IMR-90 (cell line): ENCODE data around the gene TIGD1. TPM values are rescaled to one million over a fixed set of nuclear protein-coding genes. Genes with fewer than 3 reads are reported as not detected.

ENCODE experiments used
- ATAC-seq: fragments of 200-7000 bp; cut with Tn5 transposase; 2 replicates; pipeline ENCODE4 v1.9.1; 2020; ENCODE audit warnings: low read depth, mild to moderate bottlenecking, moderate library complexity
- BruUV-seq: library from RNA; stranded (reverse); fragments of 400-500 nt; replicated peaks from 2 replicates; lab custom pipeline; 2021; lab: Mats Ljungman, UMichigan
- CTCF ChIA-PET: fragments of 300-600 bp; formaldehyde crosslinking; extraction: SDS; loops from one replicate; lab custom pipeline; 2021; ENCODE audit warnings: antibody characterized with exemption; lab: Yijun Ruan, JAX
- POLR2A ChIA-PET: fragments of 300-600 bp; sonication (Branson Sonifier 250); formaldehyde crosslinking; loops from one replicate; lab custom pipeline; 2022; ENCODE audit warnings: antibody characterized with exemption; ENCODE audit not compliant: unreplicated experiment; lab: Charles Lee
- DNase-seq: peaks from one replicate; pipeline ENCODE4 v3.0.0; 2013
- H2AFZ ChIP-seq: replicated peaks from 2 replicates; pipeline ENCODE3; 2013; ENCODE audit warnings: low read length, mild to moderate bottlenecking; ENCODE audit not compliant: poor library complexity
- H2AK5ac ChIP-seq: 2 replicates; pipeline ENCODE4 v1.6.1; 2013; ENCODE audit warnings: low read depth, low read length, inconsistent platforms
- H2AK9ac ChIP-seq: replicated peaks from 2 replicates; pipeline ENCODE3; 2013; ENCODE audit warnings: mild to moderate bottlenecking, low read depth, low read length, moderate library complexity; ENCODE audit not compliant: poor library complexity
- H2BK120ac ChIP-seq: 2 replicates; pipeline ENCODE4 v1.6.1; 2013; ENCODE audit warnings: low read depth, low read length, inconsistent platforms
- H2BK15ac ChIP-seq: 3 replicates; pipeline ENCODE4 v1.6.1; 2013; ENCODE audit warnings: low read depth, low read length, inconsistent platforms
- H2BK20ac ChIP-seq: 2 replicates; pipeline ENCODE4 v1.6.1; 2013; ENCODE audit warnings: low read depth, mild to moderate bottlenecking, inconsistent platforms, low read length, moderate library complexity
- H2BK5ac ChIP-seq: 2 replicates; pipeline ENCODE4 v1.6.1; 2013; ENCODE audit warnings: mild to moderate bottlenecking, low read depth, low read length, inconsistent platforms; ENCODE audit not compliant: poor library complexity, severe bottlenecking
- H3K14ac ChIP-seq: replicated peaks from 2 replicates; pipeline ENCODE4 v1.6.1; 2013; ENCODE audit warnings: low read depth, low read length, inconsistent platforms
- H3K18ac ChIP-seq: 2 replicates; pipeline ENCODE4 v1.6.1; 2013; ENCODE audit warnings: low read depth, low read length, control low read depth
- H3K23ac ChIP-seq: 2 replicates; pipeline ENCODE4 v1.6.1; 2013; ENCODE audit warnings: low read depth, low read length, inconsistent platforms
- H3K27ac ChIP-seq: 2 replicates; pipeline ENCODE4 v1.5.1; 2013; ENCODE audit warnings: mild to moderate bottlenecking, control low read depth, low read length; ENCODE audit not compliant: insufficient read depth
- H3K27me3 ChIP-seq: 2 replicates; pipeline ENCODE4 v1.6.1; 2013; ENCODE audit warnings: low read length; ENCODE audit not compliant: control insufficient read depth, insufficient read depth
- H3K36me3 ChIP-seq: 2 replicates; pipeline ENCODE4 v1.6.1; 2013; ENCODE audit warnings: low read length, mixed read lengths; ENCODE audit not compliant: control insufficient read depth, insufficient read depth
- H3K4ac ChIP-seq: 2 replicates; pipeline ENCODE4 v1.6.1; 2013; ENCODE audit warnings: low read depth, low read length, inconsistent platforms
- H3K4me1 ChIP-seq: 2 replicates; pipeline ENCODE4 v1.6.1; 2013; ENCODE audit warnings: low read length, mixed read lengths; ENCODE audit not compliant: control insufficient read depth, insufficient read depth
- H3K4me2 ChIP-seq: 2 replicates; pipeline ENCODE4 v1.6.1; 2013; ENCODE audit warnings: low read depth, mild to moderate bottlenecking, control low read depth, low read length, moderate library complexity
- H3K4me3 ChIP-seq: 2 replicates; pipeline ENCODE4 v1.5.1; 2013; ENCODE audit warnings: low read depth, mild to moderate bottlenecking, control low read depth, low read length, moderate library complexity; ENCODE audit not compliant: insufficient read depth
- H3K56ac ChIP-seq: 2 replicates; pipeline ENCODE4 v1.6.1; 2013; ENCODE audit warnings: low read length, inconsistent platforms; ENCODE audit not compliant: insufficient read depth; ENCODE audit errors: extremely low read depth
- H3K79me1 ChIP-seq, 2 experiments: 2 replicates each; pipeline ENCODE4 v1.6.1; 2013; ENCODE audit warnings: low read length in 2 of 2, inconsistent platforms in 1 of 2, low read depth in 1 of 2
- H3K9ac ChIP-seq: 2 replicates; pipeline ENCODE4 v1.6.1; 2013; ENCODE audit warnings: low read depth, low read length, control low read depth
- H3K9me1 ChIP-seq: 2 replicates; pipeline ENCODE4 v1.6.1; 2013; ENCODE audit warnings: low read length, inconsistent platforms; ENCODE audit not compliant: insufficient read depth
- H3K9me3 ChIP-seq: 2 replicates; pipeline ENCODE4 v1.6.1; 2013; ENCODE audit warnings: low read length; ENCODE audit not compliant: control insufficient read depth, insufficient read depth
- H4K20me1 ChIP-seq: 2 replicates; pipeline ENCODE4 v1.6.1; 2013; ENCODE audit warnings: low read length, inconsistent platforms; ENCODE audit not compliant: insufficient read depth
- H4K5ac ChIP-seq: 2 replicates; pipeline ENCODE4 v1.6.1; 2013; ENCODE audit warnings: mild to moderate bottlenecking, low read depth, low read length, control low read depth
- H4K8ac ChIP-seq, 2 experiments: 2 replicates each; pipeline ENCODE4 v1.6.1; 2013; ENCODE audit warnings: low read depth in 2 of 2, low read length in 2 of 2, control low read depth in 1 of 2, inconsistent platforms in 1 of 2
- H4K91ac ChIP-seq: 2 replicates; pipeline ENCODE4 v1.6.1; 2013; ENCODE audit warnings: low read depth, low read length, inconsistent platforms; ENCODE audit not compliant: insufficient read depth
- BHLHE40 ChIP-seq: fragments of 150-350 bp; IDR thresholded peaks from 2 replicates; pipeline ENCODE4 v1.6.1; 2016; ENCODE audit warnings: mild to moderate bottlenecking, low read depth, low read length
- FOS ChIP-seq: fragments of 150-350 bp; IDR thresholded peaks from 2 replicates; pipeline ENCODE4 v1.6.1; 2016; ENCODE audit warnings: low read depth, low read length
- WGBS, 2 experiments: methylation state at CpG; one replicate each; pipeline versions ENCODE4 v1.1.5 to v1.1.7; 2013; ENCODE audit warnings: missing lambda C conversion rate in 2 of 2; ENCODE audit not compliant: insufficient read length in 1 of 2; ENCODE audit errors: extremely low coverage in 2 of 2; 5-methylcytosine and 5-hydroxymethylcytosine counted together
- dilution Hi-C: fragments of 300-500 bp; cut with HindIII; formaldehyde crosslinking; loops from one replicate; pipeline ENCODE4 v1.14.3; 2018; ENCODE audit warnings: low sequenced_read_pairs; ENCODE audit not compliant: unreplicated experiment
- in situ Hi-C: fragments of 300-500 bp; cut with MboI; formaldehyde crosslinking; loops from 3 replicates; pipeline ENCODE4 v1.14.3; 2019; ENCODE audit warnings: low sequenced_read_pairs, inconsistent platforms, mixed read lengths
- intact Hi-C: fragments of 100-400 bp; cut with micrococcal nuclease; formaldehyde crosslinking; loops from 2 replicates; pipeline ENCODE4 v1.10.0; 2022
- polyA plus RNA-seq, 3 experiments: library from polyadenylated mRNA; depleted of rRNA; stranded (reverse); fragments of >200 nt; gene quantifications; 2 replicates each; pipeline ENCODE4 v1.2.3, GENCODE V29; 2012; ENCODE audit warnings: low replicate concordance in 1 of 3
- total RNA-seq: library from RNA; depleted of rRNA; stranded (reverse); fragments of >200 nt; gene quantifications from 2 replicates; pipeline ENCODE4 v1.2.3, GENCODE V29; 2012

The TIGD1 gene
- total and polyA plus RNA-seq, 2 of the 4 experiments (the other 2 are of a cell fraction): 2.7 to 2.9 TPM

GRCh38 chr2:232502511-232502910, 47.8 kb downstream of the TIGD1 start:
- peak; percentile 72; the same call in 1 of the 2 replicates for TF ChIP-seq BHLHE40
- TF ChIP-seq FOS: no peak
- 14% methylated on average over 8 of the region's 21 CpGs; no CpG with 5 or more reads in 1 of the 2 experiments for WGBS, 2 experiments
- Histone ChIP-seq H2AK9ac (no peak overlapping the region), H3K4me1 (no peaks in the 10 kb centered on the region), H3K4me2 (peak overlapping the region; percentile 54; the same call in 1 of the 2 replicates), H2BK20ac (no peak overlapping the region), H3K14ac (no peak overlapping the region), H4K5ac (no peak overlapping the region), H3K9ac (no peak overlapping the region), H3K9me3 (no peaks in the 10 kb centered on the region), H2AK5ac (no peak overlapping the region), H3K27me3 (peaks cover 73% of the 10 kb centered on the region), H3K79me1 (no peaks in the 10 kb centered on the region), H2BK120ac (no peak overlapping the region), H2AFZ (peak overlapping the region; percentile 23), H3K4ac (no peak overlapping the region), H4K8ac (no peak overlapping the region), H3K4me3 (no peak overlapping the region), H3K18ac (no peak overlapping the region), H3K36me3 (no peaks in the 10 kb centered on the region), H4K91ac (no peak overlapping the region), H2BK5ac (no peak overlapping the region), H2BK15ac (no peak overlapping the region), H3K27ac (no peak overlapping the region), H3K56ac (no peak overlapping the region), H3K23ac (no peak overlapping the region), H3K9me1 (no peaks in the 10 kb centered on the region), H4K20me1 (no peaks in the 10 kb centered on the region)
- DNase-seq: peak; percentile 6
- POLR2A ChIA-PET: no interaction called here
- in situ Hi-C loops: no loop called here
- dilution Hi-C loops: no loop called here
- intact Hi-C loops: loop anchor here (10.0 kb wide), 1 partner anchor 598 kb away; no protein-coding TSS in a partner anchor
- CTCF ChIA-PET: no interaction called here
- ATAC-seq: no peak
- BruUV-seq: no TSS peak
